SK-N-SH (cell line): ENCODE results near the gene LRRC49. TPM values are rescaled to one million over a fixed set of nuclear protein-coding genes. Genes with fewer than 3 reads are reported as not detected.

Source experiments
- CTCF ChIA-PET: fragments of 300-600, 350-600 bp; formaldehyde crosslinking; extraction: SDS; loops from one replicate; lab custom pipeline; 2021; lab: Yijun Ruan, JAX
- POLR2A ChIA-PET: fragments of 350-600 bp; sonication (Branson Sonifier 250); formaldehyde crosslinking; extraction: SDS; loops from one replicate; lab custom pipeline; 2020; ENCODE audit warnings: antibody characterized with exemption, inconsistent platforms; lab: Yijun Ruan, JAX
- DNase-seq: peaks from one replicate; pipeline ENCODE4 v3.0.0; 2012
- H2AFZ ChIP-seq: fragments of 200-600 bp; sonication (generic); 2 replicates; pipeline ENCODE4 v1.8.1; 2016; ENCODE audit warnings: antibody characterized with exemption, mild to moderate bottlenecking, low read depth
- H3F3A ChIP-seq: fragments of 200-600 bp; sonication (generic); replicated peaks from 2 replicates; pipeline ENCODE3; 2016; ENCODE audit warnings: antibody characterized with exemption, mild to moderate bottlenecking; ENCODE audit not compliant: insufficient read depth
- H3K27ac ChIP-seq, 2 experiments: fragments of 200-500 bp in 1 of 2; fragments of 200-600 bp in 1 of 2; sonication (Bioruptor generic) in 1 of 2; sonication (generic), shearing (Covaris generic) in 1 of 2; 2 replicates each; pipeline versions ENCODE4 v1.5.1 to v1.6.1; 2014 to 2016; ENCODE audit warnings: low read depth in 2 of 2, inconsistent platforms in 1 of 2, low read length in 1 of 2, mild to moderate bottlenecking in 1 of 2, mixed read lengths in 1 of 2
- H3K27me3 ChIP-seq: fragments of 200-600 bp; sonication (generic), shearing (Covaris generic); 2 replicates; pipeline ENCODE4 v1.6.1; 2016; ENCODE audit warnings: mixed run types; ENCODE audit not compliant: insufficient read depth
- H3K36me3 ChIP-seq, 2 experiments: fragments of 200-500 bp in 1 of 2; fragments of 200-600 bp in 1 of 2; sonication (Bioruptor generic) in 1 of 2; sonication (generic) in 1 of 2; replicated peaks in 1 of 2; 2 replicates each; pipeline versions ENCODE3 to v1.5.1; 2014 to 2016; ENCODE audit warnings: low read length in 1 of 2, mild to moderate bottlenecking in 1 of 2; ENCODE audit not compliant: insufficient read depth in 2 of 2, control insufficient read depth in 1 of 2
- H3K4me1 ChIP-seq, 2 experiments: fragments of 200-500 bp in 1 of 2; fragments of 200-600 bp in 1 of 2; sonication (Bioruptor generic) in 1 of 2; sonication (generic), shearing (Covaris generic) in 1 of 2; 2 replicates each; pipeline versions ENCODE4 v1.5.1 to v1.6.1; 2014 to 2016; ENCODE audit warnings: low read depth in 1 of 2, low read length in 1 of 2, mixed run types in 1 of 2; ENCODE audit not compliant: insufficient read depth in 2 of 2, control insufficient read depth in 1 of 2
- H3K4me2 ChIP-seq: fragments of 200-600 bp; sonication (generic), shearing (Covaris generic); 2 replicates; pipeline ENCODE4 v1.6.1; 2017; ENCODE audit warnings: mixed run types
- H3K4me3 ChIP-seq, 2 experiments: fragments of 200-500 bp in 1 of 2; fragments of 200-600 bp in 1 of 2; sonication (Bioruptor generic) in 1 of 2; sonication (generic), shearing (Covaris generic) in 1 of 2; 2 replicates each; pipeline versions ENCODE4 v1.5.1 to v1.8.1; 2014 to 2016; ENCODE audit warnings: low read depth in 2 of 2, inconsistent platforms in 1 of 2, low read length in 1 of 2, mild to moderate bottlenecking in 1 of 2, mixed read lengths in 1 of 2, moderate library complexity in 1 of 2
- H3K79me2 ChIP-seq: fragments of 200-600 bp; sonication (generic); 2 replicates; pipeline ENCODE4 v1.8.1; 2017; ENCODE audit warnings: mild to moderate bottlenecking; ENCODE audit not compliant: insufficient read depth
- H3K9ac ChIP-seq: fragments of 200-600 bp; sonication (generic); 2 replicates; pipeline ENCODE4 v1.6.1; 2017; ENCODE audit warnings: mixed run types
- H3K9me2 ChIP-seq: fragments of 200-600 bp; sonication (generic); 2 replicates; pipeline ENCODE4 v1.6.1; 2017; ENCODE audit warnings: mixed run types
- H3K9me3 ChIP-seq: fragments of 200-600 bp; sonication (generic); 2 replicates; pipeline ENCODE4 v1.6.1; 2017; ENCODE audit warnings: mixed run types, mild to moderate bottlenecking, moderate library complexity
- H4K20me1 ChIP-seq: fragments of 200-600 bp; sonication (generic); 2 replicates; pipeline ENCODE4 v1.6.1; 2017; ENCODE audit warnings: mild to moderate bottlenecking, mixed run types; ENCODE audit not compliant: insufficient read depth
- CHD2 ChIP-seq: fragments of 150-350 bp; IDR thresholded peaks from 2 replicates; pipeline ENCODE4 v1.6.1; 2018; ENCODE audit warnings: low read length; ENCODE audit not compliant: partially characterized antibody
- EP300 ChIP-seq, 2 experiments: IDR thresholded peaks; 2 replicates each; pipeline versions ENCODE4 v1.4.0 to v1.6.1; 2012; ENCODE audit warnings: borderline replicate concordance in 1 of 2, low read depth in 1 of 2, low read length in 1 of 2
- EZH2phosphoT487 ChIP-seq: fragments of 200-600 bp; sonication (generic); IDR thresholded peaks from 2 replicates; pipeline ENCODE4 v1.6.1; 2017; ENCODE audit warnings: low read depth, mixed run types, mild to moderate bottlenecking, antibody characterized with exemption, moderate library complexity, borderline replicate concordance
- FOXJ3 ChIP-seq: sonication (generic); formaldehyde crosslinking; IDR thresholded peaks from 2 replicates; pipeline ENCODE4 v1.5.1; 2020; ENCODE audit warnings: mild to moderate bottlenecking, missing genetic modification reagents
- GABPA ChIP-seq: IDR thresholded peaks from 2 replicates; pipeline ENCODE4 v1.4.0; 2012; ENCODE audit warnings: low read depth, mild to moderate bottlenecking
- MXI1 ChIP-seq: IDR thresholded peaks from 2 replicates; pipeline ENCODE4 v1.6.1; 2012; ENCODE audit warnings: mild to moderate bottlenecking, low read depth, low read length, improper control_type of control experiment
- POLR2AphosphoS5 ChIP-seq: IDR thresholded peaks from 2 replicates; pipeline ENCODE4 v1.6.1; 2012; ENCODE audit warnings: low read depth, low read length
- RAD21 ChIP-seq: IDR thresholded peaks from 2 replicates; pipeline ENCODE4 v1.6.1; 2012; ENCODE audit warnings: mild to moderate bottlenecking, low read length
- RCOR1 ChIP-seq: fragments of 150-350 bp; IDR thresholded peaks from 2 replicates; pipeline ENCODE4 v1.6.1; 2017; ENCODE audit warnings: antibody characterized with exemption, low read length
- RFX5 ChIP-seq: IDR thresholded peaks from 2 replicates; pipeline ENCODE4 v1.6.1; 2012; ENCODE audit warnings: mild to moderate bottlenecking, improper control_type of control experiment, low read length
- SIN3A ChIP-seq: IDR thresholded peaks from 2 replicates; pipeline ENCODE4 v1.6.1; 2012; ENCODE audit warnings: low read depth, mild to moderate bottlenecking, low read length, moderate library complexity, borderline replicate concordance
- SMC3 ChIP-seq: IDR thresholded peaks from 2 replicates; pipeline ENCODE4 v1.6.1; 2012; ENCODE audit warnings: low read depth, low read length, improper control_type of control experiment
- TAF1 ChIP-seq: IDR thresholded peaks from 2 replicates; pipeline ENCODE4 v1.6.1; 2012; ENCODE audit warnings: low read depth, mild to moderate bottlenecking, low read length, moderate library complexity, borderline replicate concordance
- WGBS: methylation state at CpG from one replicate; pipeline ENCODE4 v1.1.6; 2017; ENCODE audit warnings: low lambda C conversion rate; 5-methylcytosine and 5-hydroxymethylcytosine counted together
- polyA plus RNA-seq, 3 experiments: library from polyadenylated mRNA; depleted of rRNA; stranded (reverse); fragments of >200 nt; gene quantifications; 2 replicates each; pipeline ENCODE4 v1.2.3, GENCODE V29; 2012
- TF ChIP-seq, protein P1 (sequence below): IDR thresholded peaks from 2 replicates; pipeline ENCODE4 v1.4.0; 2012; ENCODE audit warnings: low read depth, borderline replicate concordance
- TF ChIP-seq, protein P2 (sequence below): IDR thresholded peaks from 2 replicates; pipeline ENCODE4 v1.4.0; 2012; ENCODE audit warnings: low read depth
- TF ChIP-seq, protein P3 (sequence below): fragments of 150-350 bp; IDR thresholded peaks from 2 replicates; pipeline ENCODE4 v1.6.1; 2016; ENCODE audit warnings: mild to moderate bottlenecking, low read depth, low read length
- TF ChIP-seq, protein P4 (sequence below): fragments of 150-350 bp; IDR thresholded peaks from 2 replicates; pipeline ENCODE4 v1.6.1; 2017; ENCODE audit warnings: antibody characterized with exemption, low read length, low read depth, borderline replicate concordance

LRRC49 gene
- polyA plus RNA-seq, 1 of the 3 experiments (the other 2 are of a cell fraction), result 7.2 TPM

DNA sequence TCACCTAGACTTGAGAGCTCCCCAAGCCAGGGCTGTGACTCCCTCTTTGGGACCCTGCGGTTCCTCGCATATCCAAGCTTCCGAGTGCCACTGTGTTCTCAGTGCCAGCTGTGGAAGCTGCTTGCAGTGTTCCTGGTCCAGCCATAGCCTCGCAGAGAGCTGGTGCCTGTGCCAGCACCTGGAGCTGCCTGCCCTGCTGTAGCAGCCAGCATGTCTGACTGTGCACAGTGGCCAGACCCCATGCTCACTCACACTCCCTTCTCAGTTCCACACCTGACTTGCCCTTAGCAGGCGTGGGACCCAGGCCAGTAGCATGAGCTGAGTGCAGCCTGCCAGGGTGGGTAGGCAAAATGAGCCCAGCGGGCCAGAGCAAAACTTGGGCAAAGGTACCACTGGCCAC lies 25.3 kb downstream of the LRRC49 start:
- no peaks in the 10 kb centered on the region for H3K27me3 ChIP-seq

DNA sequence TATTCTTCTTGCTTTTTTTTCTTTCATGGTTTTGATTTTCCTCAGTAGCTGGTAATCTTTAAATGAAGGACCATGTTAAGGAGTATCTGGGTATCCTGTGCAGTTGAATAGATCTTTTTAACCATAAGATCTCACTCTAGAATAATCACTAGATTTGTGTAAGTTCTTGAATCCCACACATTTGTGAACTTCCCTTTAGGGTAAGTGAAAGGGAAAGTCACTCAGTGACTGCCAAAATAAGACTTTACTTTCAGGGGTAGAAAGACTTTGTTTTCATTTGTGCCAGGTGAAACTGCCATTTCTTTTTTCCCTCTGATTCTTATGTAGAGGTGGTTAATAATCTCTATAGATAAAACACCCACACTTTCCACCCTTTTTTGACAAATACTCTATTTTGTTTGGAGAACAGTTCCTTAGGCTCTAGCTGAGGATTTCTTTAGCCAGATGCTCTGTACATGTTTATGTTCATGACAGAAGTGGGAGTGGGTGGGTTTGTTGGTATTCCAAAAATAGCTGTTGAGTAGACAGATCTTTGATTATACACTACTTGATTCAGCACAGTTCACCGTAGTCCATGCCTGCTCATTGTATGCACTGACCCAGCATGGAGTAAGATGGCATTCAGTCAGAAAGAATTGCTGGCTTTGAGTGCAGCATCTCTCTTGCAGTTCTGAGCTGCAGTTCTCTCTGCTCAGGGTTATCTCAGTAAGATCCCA lies 28.5 kb downstream of the LRRC49 start:
- Histone ChIP-seq H2AFZ (no peak overlapping the region), H3K36me3 (peaks cover 3 to 10% of the 10 kb centered on the region in 2 experiments), H3K4me1 (no peaks in the 10 kb centered on the region; a peak in 2 of 4 replicates), H4K20me1 (no peaks in the 10 kb centered on the region), H3F3A (peaks cover 13% of the 10 kb centered on the region), H3K27me3 (no peaks in the 10 kb centered on the region), H3K4me3 (no peak overlapping the region), H3K9ac (no peak overlapping the region), H3K27ac (no peak overlapping the region), H3K79me2 (no peaks in the 10 kb centered on the region), H3K9me3 (no peaks in the 10 kb centered on the region), H3K4me2 (no peak overlapping the region), H3K9me2 (no peaks in the 10 kb centered on the region)
- no peak for TF ChIP-seq TAF1
- no peak for TF ChIP-seq GABPA
- 63% methylated on average over 1 of the region's 1 CpG for WGBS
- ChIA-PET CTCF (interaction anchor here (0.6 to 1.3 kb wide), 2 partner anchors 15 to 18 kb away, joined by 3 read pairs; no protein-coding TSS in a partner anchor), POLR2A (no interaction called here)
- no peak for DNase-seq

More for the DNA sequence above, 25.3 kb downstream of the LRRC49 start:
- DNase-seq, result no peak
- Histone ChIP-seq H3K4me3 (no peak overlapping the region), H3K9me2 (no peaks in the 10 kb centered on the region), H3K9me3 (peaks cover 5% of the 10 kb centered on the region; the same call in 1 of the 2 replicates), H3K4me2 (no peak overlapping the region), H3K79me2 (no peaks in the 10 kb centered on the region), H3K36me3 (peaks cover 15 to 25% of the 10 kb centered on the region in 2 experiments), H4K20me1 (no peaks in the 10 kb centered on the region), H2AFZ (no peak overlapping the region), H3K9ac (no peak overlapping the region), H3F3A (peaks cover 13% of the 10 kb centered on the region), H3K4me1 (no peaks in the 10 kb centered on the region; a peak in 1 of 4 replicates), H3K27ac (no peak overlapping the region)
- ChIA-PET CTCF (interaction anchor here (1.1 kb wide), 2 partner anchors 13 to 43 kb away, joined by 3 to 4 read pairs; no protein-coding TSS in a partner anchor), POLR2A (no interaction called here)
- no peak for TF ChIP-seq FOXJ3 (CRISPR knock-in tag)
- TF ChIP-seq SIN3A, result no peak
- TF ChIP-seq EZH2phosphoT487, result no peak
- no peak for TF ChIP-seq MXI1
- TF ChIP-seq POLR2AphosphoS5, result no peak
- TF ChIP-seq EP300 (IDR thresholded peaks at IDR 0.05; ENCODE audit: borderline replicate concordance in 1 of 2, low read depth in 1 of 2, low read length in 1 of 2), result no peak
- TF ChIP-seq, protein P1, sequence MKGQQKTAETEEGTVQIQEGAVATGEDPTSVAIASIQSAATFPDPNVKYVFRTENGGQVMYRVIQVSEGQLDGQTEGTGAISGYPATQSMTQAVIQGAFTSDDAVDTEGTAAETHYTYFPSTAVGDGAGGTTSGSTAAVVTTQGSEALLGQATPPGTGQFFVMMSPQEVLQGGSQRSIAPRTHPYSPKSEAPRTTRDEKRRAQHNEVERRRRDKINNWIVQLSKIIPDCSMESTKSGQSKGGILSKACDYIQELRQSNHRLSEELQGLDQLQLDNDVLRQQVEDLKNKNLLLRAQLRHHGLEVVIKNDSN, result no peak
- 96% methylated on average over 4 of the region's 6 CpGs for WGBS

DNA sequence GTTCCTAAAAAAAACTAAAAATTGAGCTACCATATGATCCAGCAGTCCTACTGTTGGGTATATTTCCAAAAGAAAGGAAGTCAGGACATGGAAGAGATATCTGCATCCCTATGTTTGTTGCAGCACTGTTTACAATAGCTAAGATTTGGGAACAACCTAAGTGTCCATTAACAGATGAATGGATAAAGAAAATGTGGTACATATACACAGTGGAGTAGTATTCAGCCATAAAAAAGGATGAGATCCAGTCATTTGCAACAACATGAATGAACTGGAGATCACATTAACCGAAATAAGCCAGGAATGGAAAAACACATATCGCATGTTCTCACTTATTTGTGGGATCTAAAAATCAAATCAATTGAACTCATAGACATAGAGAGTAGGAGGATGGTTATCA lies 29.5 kb downstream of the LRRC49 start:
- Histone ChIP-seq H3F3A (peaks cover 13% of the 10 kb centered on the region), H3K9me2 (no peaks in the 10 kb centered on the region), H3K36me3 (peaks cover 3 to 10% of the 10 kb centered on the region in 2 experiments), H3K4me3 (no peak overlapping the region), H3K9me3 (no peaks in the 10 kb centered on the region), H3K9ac (no peak overlapping the region), H2AFZ (no peak overlapping the region), H3K27me3 (no peaks in the 10 kb centered on the region), H3K79me2 (no peaks in the 10 kb centered on the region), H4K20me1 (no peaks in the 10 kb centered on the region), H3K4me2 (no peak overlapping the region), H3K27ac (no peak overlapping the region), H3K4me1 (no peaks in the 10 kb centered on the region; a peak in 2 of 4 replicates)
- POLR2A ChIA-PET, result no interaction called here
- TF ChIP-seq EZH2phosphoT487, result no peak
- TF ChIP-seq RFX5, result no peak
- no peak for TF ChIP-seq RCOR1
- TF ChIP-seq, protein P2, sequence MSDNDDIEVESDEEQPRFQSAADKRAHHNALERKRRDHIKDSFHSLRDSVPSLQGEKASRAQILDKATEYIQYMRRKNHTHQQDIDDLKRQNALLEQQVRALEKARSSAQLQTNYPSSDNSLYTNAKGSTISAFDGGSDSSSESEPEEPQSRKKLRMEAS, result no peak
- TF ChIP-seq RAD21, result no peak
- TF ChIP-seq, protein P3, sequence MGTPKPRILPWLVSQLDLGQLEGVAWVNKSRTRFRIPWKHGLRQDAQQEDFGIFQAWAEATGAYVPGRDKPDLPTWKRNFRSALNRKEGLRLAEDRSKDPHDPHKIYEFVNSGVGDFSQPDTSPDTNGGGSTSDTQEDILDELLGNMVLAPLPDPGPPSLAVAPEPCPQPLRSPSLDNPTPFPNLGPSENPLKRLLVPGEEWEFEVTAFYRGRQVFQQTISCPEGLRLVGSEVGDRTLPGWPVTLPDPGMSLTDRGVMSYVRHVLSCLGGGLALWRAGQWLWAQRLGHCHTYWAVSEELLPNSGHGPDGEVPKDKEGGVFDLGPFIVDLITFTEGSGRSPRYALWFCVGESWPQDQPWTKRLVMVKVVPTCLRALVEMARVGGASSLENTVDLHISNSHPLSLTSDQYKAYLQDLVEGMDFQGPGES, result no peak
- TF ChIP-seq, protein P4, sequence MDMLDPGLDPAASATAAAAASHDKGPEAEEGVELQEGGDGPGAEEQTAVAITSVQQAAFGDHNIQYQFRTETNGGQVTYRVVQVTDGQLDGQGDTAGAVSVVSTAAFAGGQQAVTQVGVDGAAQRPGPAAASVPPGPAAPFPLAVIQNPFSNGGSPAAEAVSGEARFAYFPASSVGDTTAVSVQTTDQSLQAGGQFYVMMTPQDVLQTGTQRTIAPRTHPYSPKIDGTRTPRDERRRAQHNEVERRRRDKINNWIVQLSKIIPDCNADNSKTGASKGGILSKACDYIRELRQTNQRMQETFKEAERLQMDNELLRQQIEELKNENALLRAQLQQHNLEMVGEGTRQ, result no peak
- TF ChIP-seq CHD2, result no peak
- TF ChIP-seq SMC3, result no peak
- no peak for DNase-seq
- WGBS, result 90% methylated on average over 2 of the region's 2 CpGs
- CTCF ChIA-PET, result interaction anchor here (1.3 kb wide), 1 partner anchor 14 kb away, joined by 3 read pairs; no protein-coding TSS in a partner anchor
